Hematopoietic multipotent progenitor cell treated with erythropoietin and hydrocortisone succinate and interleukin-3 and kit ligand, for 8 days (in vitro differentiated cells): ENCODE results near the gene TEAD1.

ENCODE experiments used
- DNase-seq: peaks from one replicate; pipeline ENCODE4 v3.0.0-alpha.2; 2015

TEAD1 gene

GRCh38 chr11:12673924-12674570 lies at the start of gene TEAD1:
Gene TEAD1, plus strand, starts transcription at chr11:12674421.
- peak; percentile 77 for DNase-seq

GRCh38 chr11:12624595-12624994 lies 49.6 kb upstream of the TEAD1 start:
- DNase-seq = no peak

- DNase-seq = no peak
Observed at GRCh38 chr11:12625438-12626071, 48.7 kb upstream of the TEAD1 start.

- no peak for DNase-seq
Observed at GRCh38 chr11:12626616-12627015, 47.6 kb upstream of the TEAD1 start.

- DNase-seq = no peak
Observed at GRCh38 chr11:12628314-12628713, 45.9 kb upstream of the TEAD1 start.

- no peak for DNase-seq
Observed at GRCh38 chr11:12629601-12630313, 44.5 kb upstream of the TEAD1 start.

- DNase-seq = no peak
Observed at GRCh38 chr11:12631651-12632050, 42.6 kb upstream of the TEAD1 start.

GRCh38 chr11:12634329-12634728 lies 39.9 kb upstream of the TEAD1 start:
- DNase-seq = no peak

- no peak for DNase-seq
Observed at GRCh38 chr11:12636871-12637410, 37.3 kb upstream of the TEAD1 start.

- no peak for DNase-seq
Observed at GRCh38 chr11:12639388-12639787, 34.8 kb upstream of the TEAD1 start.

GRCh38 chr11:12640355-12640754 lies 33.9 kb upstream of the TEAD1 start:
- no peak for DNase-seq

GRCh38 chr11:12640926-12641849 lies 33.0 kb upstream of the TEAD1 start:
- no peak for DNase-seq

GRCh38 chr11:12642040-12642439 lies 32.2 kb upstream of the TEAD1 start:
- no peak for DNase-seq

GRCh38 chr11:12642806-12643428 lies 31.3 kb upstream of the TEAD1 start:
- no peak for DNase-seq

GRCh38 chr11:12646478-12646877 lies 27.7 kb upstream of the TEAD1 start:
- DNase-seq = no peak

- DNase-seq = no peak
Observed at GRCh38 chr11:12653729-12654128, 20.5 kb upstream of the TEAD1 start.

- DNase-seq = no peak
Observed at GRCh38 chr11:12655842-12656241, 18.4 kb upstream of the TEAD1 start.

GRCh38 chr11:12657336-12657735 lies 16.9 kb upstream of the TEAD1 start:
- DNase-seq = no peak

- DNase-seq = no peak
Observed at GRCh38 chr11:12657981-12658380, 16.2 kb upstream of the TEAD1 start.

GRCh38 chr11:12662101-12662689 lies 12.0 kb upstream of the TEAD1 start:
- DNase-seq = no peak

- DNase-seq = no peak
Observed at GRCh38 chr11:12664385-12664784, 9.8 kb upstream of the TEAD1 start.

- no peak for DNase-seq
Observed at GRCh38 chr11:12666915-12667314, 7.3 kb upstream of the TEAD1 start.
